Activated CD4-positive, alpha-beta T cell treated with anti-CD3 and anti-CD28 coated beads, Interleukin-2, amount 50 U/mL, for 48 hours (primary cell): Measurements from ENCODE around the gene NUTM2E.
"Not testable (repeated sequence)": the region's sequence is repeated elsewhere in the genome, so short reads cannot be mapped to it uniquely, and the experiment has no call there.

Source experiments
- DNase-seq, 2 experiments: peaks; one replicate each; pipeline ENCODE4 v3.0.0-alpha.2; 2020

NUTM2E gene

GRCh38 chr10:79826496-79827215 lies at the start of gene NUTM2E:
Gene NUTM2E, plus strand, starts transcription at chr10:79826739. Its CDS starts 15,002 bp downstream, at chr10:79841741.
- peak; percentile 65 to 70 for DNase-seq

GRCh38 chr10:79777997-79778396 lies 48.5 kb upstream of the NUTM2E start:
- not testable (repeated sequence) for DNase-seq

DNA sequence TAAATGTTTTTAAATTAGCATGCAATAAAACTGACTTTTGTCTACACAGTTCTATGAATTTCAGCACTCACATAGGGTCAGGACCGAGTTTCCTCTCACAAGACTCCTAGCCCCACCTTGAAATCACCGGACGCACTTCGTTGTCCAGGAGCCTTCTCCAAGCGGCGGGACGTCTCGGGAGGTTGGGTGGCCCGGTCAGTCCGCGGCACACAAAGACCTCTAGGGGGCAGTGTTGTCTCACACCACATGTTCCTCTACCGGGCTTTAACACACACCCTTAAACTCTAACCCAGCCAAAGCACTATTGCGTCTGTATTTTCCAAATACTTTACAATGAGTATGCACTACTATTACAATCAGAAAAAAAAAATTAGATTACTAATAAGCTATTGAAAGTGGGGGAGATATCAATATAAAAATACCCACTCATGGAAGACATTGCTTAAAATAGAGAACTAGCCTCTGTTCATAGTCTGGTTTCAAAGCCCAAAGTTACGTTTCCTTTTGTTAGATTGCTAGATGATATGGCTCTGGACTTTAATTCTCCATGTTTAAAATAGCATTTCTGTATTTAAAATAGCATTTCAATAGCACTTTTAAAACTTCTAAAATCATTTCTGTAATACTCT lies 47.1 kb upstream of the NUTM2E start:
- DNase-seq, result peak; percentile 59 to 74

DNA sequence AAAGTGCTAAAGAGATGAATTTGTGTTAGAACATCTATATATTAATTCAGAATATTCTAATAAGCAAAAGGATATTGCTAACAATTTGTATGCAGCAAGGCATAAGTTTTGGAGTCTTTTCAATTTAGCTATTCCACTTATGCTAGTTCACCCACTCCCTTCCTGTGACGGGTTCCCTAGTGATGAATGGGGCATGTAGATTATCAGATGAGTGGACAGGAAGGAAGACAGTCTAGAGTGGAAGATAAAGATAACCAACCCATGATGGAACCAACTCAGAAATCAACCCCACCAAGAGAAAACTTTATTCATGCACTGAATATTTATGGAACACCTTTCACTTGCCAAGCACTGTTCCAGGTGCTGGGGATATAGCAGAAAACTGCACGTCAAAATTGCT lies 46.5 kb upstream of the NUTM2E start:
- DNase-seq, result not testable (repeated sequence)

DNA sequence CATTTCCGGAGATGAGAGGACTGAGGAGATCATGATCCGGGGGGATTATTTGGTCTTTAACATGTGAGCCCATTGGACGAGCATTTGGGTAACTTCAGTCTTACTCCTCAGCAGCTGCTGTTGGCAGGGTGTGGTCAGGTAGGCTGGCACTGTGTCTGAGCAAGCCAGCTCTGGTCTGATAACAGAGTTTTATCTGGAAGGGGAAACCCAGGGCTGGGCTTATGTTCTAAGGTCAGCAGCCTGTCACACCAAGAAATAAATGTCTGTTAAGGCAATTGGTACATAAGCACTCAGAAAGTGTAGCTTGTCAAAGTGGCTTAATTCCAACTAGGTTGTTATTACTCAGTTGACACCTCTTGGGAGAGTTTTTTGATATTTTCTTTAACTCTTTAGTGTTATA lies 45.0 kb upstream of the NUTM2E start:
- not testable (repeated sequence) for DNase-seq

DNA sequence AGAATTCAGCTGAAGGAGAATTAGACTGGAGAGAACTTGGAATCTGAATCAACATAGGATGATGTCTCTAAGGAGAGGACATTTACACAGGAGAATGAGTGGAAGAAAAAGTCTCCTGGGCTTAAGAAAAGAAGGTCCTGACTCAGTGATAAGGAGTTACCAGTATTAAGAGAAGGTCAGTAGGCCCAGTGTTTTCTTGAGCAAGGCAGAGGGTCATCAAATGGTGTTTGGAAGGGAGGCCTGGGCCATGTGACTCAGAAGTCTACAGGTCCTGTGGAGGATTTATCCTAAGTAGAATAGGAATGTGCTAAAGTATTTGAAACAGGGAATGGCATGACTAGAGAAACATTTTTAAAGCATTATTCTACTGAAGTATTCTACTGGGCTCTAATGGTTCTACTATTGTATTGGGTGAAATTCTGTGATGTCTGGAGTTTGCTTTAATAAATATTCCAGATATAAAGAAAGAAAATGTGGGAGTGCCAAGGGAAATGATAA lies 39.0 kb upstream of the NUTM2E start:
- not testable (repeated sequence) for DNase-seq

DNA sequence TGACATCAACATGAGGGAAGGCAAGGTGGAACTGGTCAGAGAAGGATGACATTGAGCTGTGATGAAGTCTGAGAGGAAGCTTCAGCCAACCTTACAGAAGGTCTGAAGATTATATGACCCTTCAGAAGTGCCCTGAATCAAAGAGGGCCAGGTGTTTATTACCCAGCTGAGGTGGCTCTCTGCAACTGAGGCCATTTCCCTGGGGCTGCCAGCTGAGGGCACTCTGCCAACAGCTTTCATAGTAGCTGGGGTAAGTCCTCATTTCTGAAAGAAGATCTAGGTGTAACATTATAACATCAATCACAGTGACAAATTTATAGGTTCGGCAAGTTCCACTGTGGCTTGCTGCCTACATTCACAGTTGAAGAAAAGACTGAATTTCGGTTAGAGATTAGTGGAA lies 37.2 kb upstream of the NUTM2E start:
- DNase-seq, result not testable (repeated sequence)

GRCh38 chr10:79791906-79792517 lies 34.5 kb upstream of the NUTM2E start:
- not testable (repeated sequence) for DNase-seq

- DNase-seq, result not testable (repeated sequence)
Observed at GRCh38 chr10:79799337-79799736, 27.2 kb upstream of the NUTM2E start.

DNA sequence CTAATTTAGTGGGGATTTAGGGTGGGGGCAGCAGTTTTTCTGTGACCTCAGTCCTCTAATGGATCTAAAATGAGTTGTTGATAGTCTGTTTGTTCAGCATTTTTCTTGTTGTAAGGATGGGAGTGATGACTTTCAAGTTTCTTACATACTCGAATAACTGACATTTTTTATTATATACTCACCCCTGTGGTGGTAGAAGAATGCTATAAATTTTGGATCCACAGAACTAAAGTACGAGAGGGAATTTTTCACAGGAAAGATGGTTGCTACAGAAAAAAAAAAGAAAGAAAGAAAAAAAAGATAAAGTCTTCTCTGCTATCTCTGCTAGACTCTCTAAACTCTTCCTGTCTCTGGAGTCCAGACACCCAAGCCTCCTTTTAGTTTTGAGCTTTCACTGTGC lies 20.7 kb upstream of the NUTM2E start:
- not testable (repeated sequence) for DNase-seq

- not testable (repeated sequence) for DNase-seq
Observed at GRCh38 chr10:79811895-79812294, 14.6 kb upstream of the NUTM2E start.

DNA sequence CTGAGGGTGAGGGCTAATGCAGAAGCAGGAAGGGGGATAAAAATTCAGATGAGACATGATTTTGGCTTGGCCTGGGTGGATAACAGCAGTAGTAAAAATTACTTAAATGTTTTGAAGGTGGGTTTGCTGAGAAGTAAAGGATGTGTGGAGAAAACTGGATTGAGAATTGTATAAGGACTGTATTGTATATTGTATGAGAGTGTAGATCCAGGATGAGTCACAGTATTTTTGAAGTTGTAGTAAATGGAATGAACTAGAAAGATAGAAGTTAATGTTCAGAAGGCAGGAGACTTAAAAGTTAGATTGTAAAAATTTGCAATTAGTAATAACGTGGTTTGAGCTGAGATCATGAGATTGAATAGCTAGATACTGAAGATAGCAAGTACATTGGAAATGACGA lies 10.2 kb upstream of the NUTM2E start:
- DNase-seq, result not testable (repeated sequence)

DNA sequence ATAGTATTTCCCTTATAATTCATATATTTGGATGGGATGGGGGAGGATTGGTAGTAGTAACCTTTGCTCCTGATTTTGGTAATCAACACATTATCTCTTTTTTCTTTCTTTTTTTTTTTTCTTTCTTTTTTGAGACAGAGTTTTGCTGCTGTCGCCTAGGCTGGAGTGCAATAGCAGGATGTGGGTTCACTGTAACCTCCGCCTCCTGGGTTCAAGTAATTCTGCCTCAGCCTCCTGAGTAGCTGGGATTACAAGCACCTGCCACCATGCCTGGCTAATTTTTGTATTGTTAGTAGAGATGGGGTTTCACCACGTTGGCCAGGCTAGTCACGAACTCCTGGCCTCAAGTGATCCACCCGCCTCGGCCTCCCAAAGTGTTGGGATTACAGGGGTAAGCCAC lies 3.2 kb upstream of the NUTM2E start:
- peak; percentile 0 to 16 for DNase-seq

DNA sequence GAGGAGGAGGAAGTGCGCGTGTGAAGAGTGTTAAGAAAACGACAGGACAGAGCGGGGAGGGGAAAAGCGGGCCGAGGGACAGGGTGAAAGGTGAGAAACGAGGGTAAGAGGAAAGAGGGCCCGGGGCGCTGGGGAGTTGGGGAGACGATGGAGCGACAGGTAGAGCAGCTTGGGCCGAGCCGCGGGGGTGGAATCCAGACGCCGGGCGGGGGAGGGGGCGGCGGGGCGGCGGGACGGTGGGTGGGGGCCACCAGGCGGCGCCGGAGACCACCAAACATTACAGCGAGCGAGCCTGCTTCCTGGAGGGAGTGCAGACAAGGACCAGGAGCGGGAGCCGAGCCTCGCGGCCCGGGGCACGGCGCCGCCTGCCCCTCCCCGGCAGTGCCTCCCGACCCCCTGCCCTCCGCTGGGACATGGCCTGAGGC lies 940 bp upstream of the NUTM2E start:
- DNase-seq, result peak; percentile 17 to 23

- not testable (repeated sequence) for DNase-seq
Observed at GRCh38 chr10:79826131-79826495, 426 bp upstream of the NUTM2E start.

GRCh38 chr10:79833833-79834232 lies 7.3 kb downstream of the NUTM2E start:
- DNase-seq, result not testable (repeated sequence)

GRCh38 chr10:79835891-79836290 lies 9.4 kb downstream of the NUTM2E start:
- DNase-seq, result not testable (repeated sequence)

- not testable (repeated sequence) for DNase-seq
Observed at GRCh38 chr10:79836891-79837290, 10.4 kb downstream of the NUTM2E start.

GRCh38 chr10:79838441-79838840 lies 11.9 kb downstream of the NUTM2E start:
- not testable (repeated sequence) for DNase-seq

- DNase-seq, result not testable (repeated sequence)
Observed at GRCh38 chr10:79853191-79853854, 26.8 kb downstream of the NUTM2E start.

GRCh38 chr10:79862269-79862668 lies 35.7 kb downstream of the NUTM2E start:
- DNase-seq, result not testable (repeated sequence)

GRCh38 chr10:79862803-79863202 lies 36.3 kb downstream of the NUTM2E start:
- not testable (repeated sequence) for DNase-seq
